Endothelial cell of umbilical vein (primary cell): ENCODE results near the gene ZNF652. TPM values are rescaled to one million over a fixed set of nuclear protein-coding genes. Genes with fewer than 3 reads are reported as not detected.

ENCODE experiments used
- BruUV-seq: library from RNA; stranded (reverse); fragments of 400-500 nt; replicated peaks from 2 replicates; lab custom pipeline; 2021; lab: Mats Ljungman, UMichigan
- CTCF ChIA-PET: fragments of 300-600, 350-600 bp; sonication (Branson Sonifier 250); formaldehyde crosslinking; loops from one replicate; lab custom pipeline; 2021; ENCODE audit warnings: antibody characterized with exemption, inconsistent platforms; lab: Charles Lee
- POLR2A ChIA-PET: fragments of 300-600, 350-600 bp; sonication (Branson Sonifier 250); formaldehyde crosslinking; loops from one replicate; lab custom pipeline; 2021; ENCODE audit warnings: antibody characterized with exemption, inconsistent platforms; lab: Charles Lee
- DNase-seq: peaks from one replicate; pipeline ENCODE4 v3.0.0-alpha.2; 2011; ENCODE audit warnings: low read depth, low spot score
- FAIRE-seq: peaks from 2 replicates; lab custom pipeline; 2011; peaks lifted over from hg19 to GRCh38; lab: Jason Lieb, UNC
- H2AFZ ChIP-seq: 2 replicates; pipeline ENCODE4 v1.6.0; 2012; ENCODE audit warnings: low read depth, low read length, control low read depth, inconsistent platforms
- H3K27ac ChIP-seq: 2 replicates; pipeline ENCODE4 v1.5.1; 2011; ENCODE audit warnings: low read depth, mild to moderate bottlenecking, control low read depth, low read length, moderate library complexity; ENCODE audit not compliant: insufficient read depth
- H3K27me3 ChIP-seq, 2 experiments: 2 replicates each; pipeline versions ENCODE4 v1.6.0 to v1.6.1; 2011; ENCODE audit warnings: low read length in 2 of 2, mixed read lengths in 1 of 2; ENCODE audit not compliant: control insufficient read depth in 2 of 2, insufficient read depth in 2 of 2
- H3K36me3 ChIP-seq, 2 experiments: 2 replicates in 1 of 2; 3 replicates in 1 of 2; pipeline ENCODE4 v1.5.1; 2011; ENCODE audit warnings: low read length in 2 of 2, mild to moderate bottlenecking in 1 of 2, moderate library complexity in 1 of 2; ENCODE audit not compliant: control insufficient read depth in 2 of 2, insufficient read depth in 2 of 2; ENCODE audit errors: extremely low read depth in 1 of 2
- H3K4me1 ChIP-seq: 3 replicates; pipeline ENCODE4 v1.5.1; 2011; ENCODE audit warnings: mild to moderate bottlenecking, low read length; ENCODE audit not compliant: control insufficient read depth, insufficient read depth; ENCODE audit errors: extremely low read depth
- H3K4me2 ChIP-seq: 2 replicates; pipeline ENCODE4 v1.6.1; 2011; ENCODE audit warnings: low read length, control low read depth, mixed read lengths; ENCODE audit not compliant: insufficient read depth
- H3K4me3 ChIP-seq, 3 experiments: fragments of 200-600 bp in 1 of 3; sonication (generic), shearing (Covaris generic) in 1 of 3; replicated peaks in 1 of 3; 2 replicates each; pipeline ENCODE4 v1.5.1; 2011 to 2016; ENCODE audit warnings: control low read depth in 3 of 3, low read length in 3 of 3, mild to moderate bottlenecking in 2 of 3, inconsistent platforms in 1 of 3, low read depth in 1 of 3, moderate library complexity in 1 of 3; ENCODE audit not compliant: insufficient read depth in 1 of 3
- H3K79me2 ChIP-seq: 2 replicates; pipeline ENCODE4 v1.6.0; 2012; ENCODE audit warnings: low read length, inconsistent platforms; ENCODE audit not compliant: control insufficient read depth, insufficient read depth
- H3K9ac ChIP-seq: replicated peaks from 2 replicates; pipeline ENCODE3; 2011; ENCODE audit warnings: low read length, control low read depth; ENCODE audit not compliant: insufficient read depth; ENCODE audit errors: extremely low read depth
- H3K9me1 ChIP-seq: replicated peaks from 3 replicates; pipeline ENCODE4 v1.6.0; 2011; ENCODE audit warnings: mild to moderate bottlenecking, low read length; ENCODE audit not compliant: control insufficient read depth, insufficient read depth; ENCODE audit errors: extremely low read depth
- H3K9me3 ChIP-seq: replicated peaks from 2 replicates; pipeline ENCODE4 v1.5.1; 2012; ENCODE audit warnings: low read length, inconsistent platforms; ENCODE audit not compliant: control insufficient read depth, insufficient read depth
- H4K20me1 ChIP-seq: replicated peaks from 2 replicates; pipeline ENCODE3; 2011; ENCODE audit warnings: mild to moderate bottlenecking, low read length; ENCODE audit not compliant: control insufficient read depth, insufficient read depth; ENCODE audit errors: extremely low read depth
- EZH2 ChIP-seq: IDR thresholded peaks from 2 replicates; pipeline ENCODE4 v1.6.1; 2012; ENCODE audit warnings: borderline replicate concordance, low read depth, mild to moderate bottlenecking, moderate library complexity, low read length, inconsistent platforms; ENCODE audit not compliant: severe bottlenecking
- FOS ChIP-seq: IDR thresholded peaks from 2 replicates; pipeline ENCODE4 v1.6.1; 2011; ENCODE audit warnings: mild to moderate bottlenecking, low read length, moderate library complexity, borderline replicate concordance; ENCODE audit not compliant: insufficient read depth
- GATA2 ChIP-seq: IDR thresholded peaks from 2 replicates; pipeline ENCODE4 v1.7.0; 2011; ENCODE audit warnings: low read depth, mild to moderate bottlenecking, moderate library complexity, mixed read lengths, low read length; ENCODE audit not compliant: insufficient read length, insufficient read depth
- JUN ChIP-seq: IDR thresholded peaks from 2 replicates; pipeline ENCODE4 v1.6.1; 2011; ENCODE audit warnings: borderline replicate concordance, low read depth; ENCODE audit not compliant: insufficient read length, insufficient read depth
- MYC ChIP-seq: IDR thresholded peaks from one replicate; pipeline ENCODE4 v1.6.1; 2011; ENCODE audit warnings: mild to moderate bottlenecking, low read depth, low read length
- POLR2A ChIP-seq: IDR thresholded peaks from 2 replicates; pipeline ENCODE4 v1.6.1; 2012; ENCODE audit warnings: low read depth, mild to moderate bottlenecking, control low read depth, low read length
- POLR2AphosphoS5 ChIP-seq: IDR thresholded peaks from 2 replicates; pipeline ENCODE4 v1.6.1; 2012; ENCODE audit warnings: low read depth, mild to moderate bottlenecking, control low read depth, low read length, moderate library complexity; ENCODE audit not compliant: insufficient read depth
- dilution Hi-C: fragments of 300-500 bp; cut with MboI; formaldehyde crosslinking; loops from one replicate; pipeline ENCODE4 v1.15.0; 2019; ENCODE audit warnings: low sequenced_read_pairs; ENCODE audit not compliant: extremely low pct_ligation_motif_present
- intact Hi-C: fragments of 100-400 bp; cut with micrococcal nuclease; formaldehyde crosslinking; loops from one replicate; pipeline ENCODE4 v1.10.0; 2022
- polyA plus RNA-seq, 4 experiments: library from polyadenylated mRNA; depleted of rRNA in 3 of 4; stranded (reverse) in 3 of 4; unstranded in 1 of 4; fragments of >200 nt; gene quantifications; 2 replicates each; pipeline versions ENCODE4 v1.2.1 to v1.2.3, GENCODE V29; 2011 to 2012; ENCODE audit warnings: missing spikeins in 1 of 4
- total RNA-seq: library from RNA; stranded (reverse); gene quantifications from 2 replicates; pipeline ENCODE4 v1.2.3, GENCODE V29; 2021
- TF ChIP-seq, protein P1 (sequence below), 2 donors: IDR thresholded peaks; 1 replicate in 1 of 2; 2 replicates in 1 of 2; pipeline ENCODE4 v1.5.1; 2011; ENCODE audit warnings: low read length in 2 of 2, mild to moderate bottlenecking in 2 of 2, moderate library complexity in 2 of 2, control low read depth in 1 of 2, inconsistent platforms in 1 of 2, low read depth in 1 of 2; ENCODE audit not compliant: insufficient read depth in 1 of 2; ENCODE audit errors: extremely low read depth in 1 of 2
- TF ChIP-seq, protein P2 (sequence below): IDR thresholded peaks from 2 replicates; pipeline ENCODE4 v1.6.1; 2011; ENCODE audit not compliant: insufficient read depth, insufficient read length

ZNF652 gene
- total and polyA plus RNA-seq, 2 donors (not counting 3 experiments of a cell fraction or from before 2014, with no cell fraction given) = 6.1 to 18.6 TPM

DNA sequence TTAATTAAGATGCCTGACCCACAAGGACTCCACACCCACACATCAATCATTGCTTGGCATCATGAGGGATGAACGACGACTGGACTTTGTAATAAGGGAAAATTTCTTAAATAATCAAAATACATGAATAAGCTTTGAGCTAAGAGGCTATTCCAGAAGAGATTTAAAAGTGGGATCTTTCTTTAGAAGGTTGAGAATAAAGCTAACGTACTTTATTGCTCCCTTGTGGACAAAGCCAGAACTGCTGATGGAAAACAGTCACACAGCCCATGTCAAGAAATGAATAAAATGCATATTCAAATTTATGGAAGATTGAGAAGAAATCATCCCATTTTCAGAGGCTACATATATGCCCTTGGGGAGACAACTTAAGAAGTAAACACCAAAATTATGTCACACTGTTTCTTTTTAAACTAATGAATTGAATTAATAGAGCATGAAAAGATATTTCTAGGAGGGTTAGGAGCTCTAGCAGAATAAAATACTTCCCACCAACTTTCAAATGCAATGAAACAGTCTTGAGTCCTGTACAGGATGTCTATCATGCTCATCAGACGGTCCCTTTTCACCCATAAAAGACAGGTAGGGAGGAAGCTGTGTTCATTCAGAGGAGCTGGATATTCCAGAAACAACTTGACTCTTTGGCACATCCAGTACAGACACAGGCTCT lies 71.2 kb downstream of the ZNF652 start:
- BruUV-seq = no TSS peak
- POLR2A ChIA-PET = no interaction called here
- H4K20me1 ChIP-seq = no peaks in the 10 kb centered on the region
- peak; percentile 86 for FAIRE-seq
- no peak overlapping the region for H3K27ac ChIP-seq
- no peaks in the 10 kb centered on the region for H3K79me2 ChIP-seq
- H3K4me1 ChIP-seq = no peaks in the 10 kb centered on the region
- intact Hi-C loops = loop anchor here (1.0 to 2.0 kb wide), 2 partner anchors 60 to 111 kb away; partner anchors contain the start of gene PHOSPHO1
- no peak overlapping the region for H2AFZ ChIP-seq
- TF ChIP-seq, protein P1, sequence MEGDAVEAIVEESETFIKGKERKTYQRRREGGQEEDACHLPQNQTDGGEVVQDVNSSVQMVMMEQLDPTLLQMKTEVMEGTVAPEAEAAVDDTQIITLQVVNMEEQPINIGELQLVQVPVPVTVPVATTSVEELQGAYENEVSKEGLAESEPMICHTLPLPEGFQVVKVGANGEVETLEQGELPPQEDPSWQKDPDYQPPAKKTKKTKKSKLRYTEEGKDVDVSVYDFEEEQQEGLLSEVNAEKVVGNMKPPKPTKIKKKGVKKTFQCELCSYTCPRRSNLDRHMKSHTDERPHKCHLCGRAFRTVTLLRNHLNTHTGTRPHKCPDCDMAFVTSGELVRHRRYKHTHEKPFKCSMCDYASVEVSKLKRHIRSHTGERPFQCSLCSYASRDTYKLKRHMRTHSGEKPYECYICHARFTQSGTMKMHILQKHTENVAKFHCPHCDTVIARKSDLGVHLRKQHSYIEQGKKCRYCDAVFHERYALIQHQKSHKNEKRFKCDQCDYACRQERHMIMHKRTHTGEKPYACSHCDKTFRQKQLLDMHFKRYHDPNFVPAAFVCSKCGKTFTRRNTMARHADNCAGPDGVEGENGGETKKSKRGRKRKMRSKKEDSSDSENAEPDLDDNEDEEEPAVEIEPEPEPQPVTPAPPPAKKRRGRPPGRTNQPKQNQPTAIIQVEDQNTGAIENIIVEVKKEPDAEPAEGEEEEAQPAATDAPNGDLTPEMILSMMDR (IDR thresholded peaks at IDR 0.05; ENCODE audit: extremely low read depth in 1 of 2, insufficient read depth in 1 of 2, low read depth in 1 of 2, low read length in 2 of 2) = peak; percentile 55 to 63
- no peak for TF ChIP-seq POLR2AphosphoS5
- CTCF ChIA-PET = interaction anchor here (0.7 to 7.1 kb wide), 47 partner anchors 9 to 613 kb away, joined by 3 to 140 read pairs (median 5); partner anchors contain the start of genes PHOSPHO1 and UBE2Z
- no peaks in the 10 kb centered on the region for H3K36me3 ChIP-seq
- H3K9me1 ChIP-seq = no peaks in the 10 kb centered on the region
- no peaks in the 10 kb centered on the region for H3K27me3 ChIP-seq
- H3K9ac ChIP-seq = no peak overlapping the region
- no peak overlapping the region for H3K4me3 ChIP-seq
- no peak overlapping the region for H3K4me2 ChIP-seq
- H3K9me3 ChIP-seq = no peaks in the 10 kb centered on the region
- DNase-seq = peak; percentile 65
- dilution Hi-C loops = no loop called here

DNA sequence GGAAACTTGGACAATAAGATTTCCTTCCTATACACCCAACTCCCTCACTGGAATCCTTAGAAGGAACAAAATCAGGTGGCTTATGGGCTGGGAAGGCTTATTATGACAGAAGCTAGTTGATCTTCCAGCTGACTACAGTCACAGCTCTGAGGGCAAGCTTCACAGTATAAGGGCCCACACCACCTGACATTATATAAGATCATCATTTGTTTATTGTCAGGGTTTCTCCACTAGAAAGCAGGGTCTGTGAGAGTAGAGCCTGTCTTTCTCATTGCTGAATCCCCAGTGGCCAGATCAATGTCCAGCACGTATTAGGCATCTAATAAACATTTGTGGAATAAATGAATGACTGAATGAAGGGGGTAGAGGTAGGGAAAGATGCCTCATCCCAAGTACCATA lies 73.7 kb downstream of the ZNF652 start:
- H3K4me1 ChIP-seq = no peaks in the 10 kb centered on the region
- no peaks in the 10 kb centered on the region for H3K79me2 ChIP-seq
- no peak overlapping the region for H3K27ac ChIP-seq
- dilution Hi-C loops = no loop called here
- intact Hi-C loops = no loop called here
- no peaks in the 10 kb centered on the region for H3K27me3 ChIP-seq
- H3K9me1 ChIP-seq = no peaks in the 10 kb centered on the region
- H3K4me3 ChIP-seq = no peak overlapping the region
- no peaks in the 10 kb centered on the region for H4K20me1 ChIP-seq
- ChIA-PET POLR2A (no interaction called here), CTCF (interaction anchor here (1.0 to 7.1 kb wide), 3 partner anchors 10 to 108 kb away, joined by 4 to 140 read pairs (median 6); partner anchors contain the start of gene PHOSPHO1)
- no peak overlapping the region for H3K9ac ChIP-seq
- no peaks in the 10 kb centered on the region for H3K36me3 ChIP-seq
- H2AFZ ChIP-seq = no peak overlapping the region
- H3K4me2 ChIP-seq = no peak overlapping the region
- TF ChIP-seq, protein P1 (IDR thresholded peaks at IDR 0.05; ENCODE audit: extremely low read depth in 1 of 2, insufficient read depth in 1 of 2, low read depth in 1 of 2, low read length in 2 of 2) = no peak
- TF ChIP-seq POLR2A (no peak), EZH2 (no peak), POLR2AphosphoS5 (no peak), MYC (no peak), JUN (no peak), FOS (no peak), GATA2 (no peak)
- TF ChIP-seq, protein P2, sequence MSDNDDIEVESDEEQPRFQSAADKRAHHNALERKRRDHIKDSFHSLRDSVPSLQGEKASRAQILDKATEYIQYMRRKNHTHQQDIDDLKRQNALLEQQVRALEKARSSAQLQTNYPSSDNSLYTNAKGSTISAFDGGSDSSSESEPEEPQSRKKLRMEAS = no peak
- no peak for FAIRE-seq
- DNase-seq = no peak
- no peaks in the 10 kb centered on the region for H3K9me3 ChIP-seq
- BruUV-seq = no TSS peak
